ENCODE data around the gene FAM217A. TPM values are rescaled to one million over a fixed set of nuclear protein-coding genes. Genes with fewer than 3 reads are reported as not detected.
A peak's percentile ranks its signal among the peaks of the same experiment; 100 is the strongest.

Gene FAM217A
- total and polyA plus RNA-seq, 2 of the 13 experiments (the other 11 are each of a cell fraction or from before 2014, with no cell fraction given) = not detected

GRCh38 chr6:4102687-4103244 lies 23.8 kb upstream of the FAM217A start (continued):
- TF ChIP-seq SMAD1 (CRISPR knock-in tag; IDR thresholded peaks at IDR 0.05; ENCODE audit: borderline replicate concordance, low read depth) = no peak
- TF ChIP-seq ZNF547 (CRISPR knock-in tag; IDR thresholded peaks at IDR 0.05) = no peak
- TF ChIP-seq FIP1L1 (IDR thresholded peaks at IDR 0.05; ENCODE audit: borderline replicate concordance, insufficient read depth, low read depth, low read length) = no peak
- TF ChIP-seq HNRNPLL (IDR thresholded peaks at IDR 0.05; ENCODE audit: low read depth, low read length, poor library complexity, severe bottlenecking) = no peak
- no peak for TF ChIP-seq ZNF598 (CRISPR knock-in tag; IDR thresholded peaks at IDR 0.05; ENCODE audit: borderline replicate concordance)
- no peak for TF ChIP-seq ZNF296 (CRISPR knock-in tag; conservative IDR thresholded peaks at IDR 0.05)
- TF ChIP-seq SMARCC2 (IDR thresholded peaks at IDR 0.05) = no peak
- peak; percentile 97 for TF ChIP-seq ZFX (CRISPR knock-in tag; IDR thresholded peaks at IDR 0.05; ENCODE audit: low read depth)
- peak; percentile 52 for TF ChIP-seq ZNF883 (CRISPR knock-in tag; IDR thresholded peaks at IDR 0.05; ENCODE audit: not compliant biosample characterization)
- TF ChIP-seq YEATS2 (CRISPR knock-in tag; IDR thresholded peaks at IDR 0.05; ENCODE audit: borderline replicate concordance) = peak; percentile 63; the same call in 1 of the 2 replicates
- TF ChIP-seq ZNF614 (CRISPR knock-in tag; IDR thresholded peaks at IDR 0.05; ENCODE audit: borderline replicate concordance) = peak; percentile 98; the same call in 1 of the 2 replicates
- no peak for TF ChIP-seq FOXM1 (CRISPR knock-in tag; IDR thresholded peaks at IDR 0.05)
- no peak for TF ChIP-seq PLRG1 (conservative IDR thresholded peaks at IDR 0.05)
- TF ChIP-seq HMG20B (CRISPR knock-in tag; conservative IDR thresholded peaks at IDR 0.05) = peak; percentile 92; the same call in 1 of the 2 replicates
- no peak for TF ChIP-seq SCMH1 (CRISPR knock-in tag; IDR thresholded peaks at IDR 0.05; ENCODE audit: borderline replicate concordance)
- peak; percentile 92 for TF ChIP-seq ZNF335 (CRISPR knock-in tag; IDR thresholded peaks at IDR 0.05)
- TF ChIP-seq TRAFD1 (CRISPR knock-in tag; IDR thresholded peaks at IDR 0.05; ENCODE audit: borderline replicate concordance) = 0 out of 2 replicates have a peak, but pooled peaks have one; percentile 52
- TF ChIP-seq GATAD2A (CRISPR knock-in tag; IDR thresholded peaks at IDR 0.05) = peak; percentile 100
- TF ChIP-seq MIER3 (CRISPR knock-in tag; IDR thresholded peaks at IDR 0.05; ENCODE audit: borderline replicate concordance) = peak; percentile 97; the same call in 1 of the 2 replicates
- peak; percentile 87; the same call in 1 of the 2 replicates for TF ChIP-seq ZNF709 (CRISPR knock-in tag; IDR thresholded peaks at IDR 0.05)
- peak; percentile 94 for TF ChIP-seq TEAD3 (CRISPR knock-in tag; optimal IDR thresholded peaks at IDR 0.05; ENCODE audit: borderline replicate concordance)
- no peak for TF ChIP-seq ZSCAN20 (CRISPR knock-in tag; IDR thresholded peaks at IDR 0.05; ENCODE audit: borderline replicate concordance)
- TF ChIP-seq THYN1 (CRISPR knock-in tag; IDR thresholded peaks at IDR 0.05; ENCODE audit: borderline replicate concordance, low read depth) = 0 out of 2 replicates have a peak, but pooled peaks have one; percentile 66
- TF ChIP-seq ZNF160 (CRISPR knock-in tag; IDR thresholded peaks at IDR 0.05) = no peak
- TF ChIP-seq KDM2A (CRISPR knock-in tag; IDR thresholded peaks at IDR 0.05; ENCODE audit: borderline replicate concordance, low read depth) = peak; percentile 79
- TF ChIP-seq ZNF816 (CRISPR knock-in tag; IDR thresholded peaks at IDR 0.05; ENCODE audit: borderline replicate concordance) = peak; percentile 69; the same call in 1 of the 2 replicates
- no peak for TF ChIP-seq ZNF616 (CRISPR knock-in tag; IDR thresholded peaks at IDR 0.05; ENCODE audit: low read depth)
- no peak for TF ChIP-seq ZNF234 (CRISPR knock-in tag; conservative IDR thresholded peaks at IDR 0.05)
- peak; percentile 85 for TF ChIP-seq NFIC (IDR thresholded peaks at IDR 0.05; ENCODE audit: low read length)
- TF ChIP-seq ZNF841 (CRISPR knock-in tag; IDR thresholded peaks at IDR 0.05; ENCODE audit: borderline replicate concordance) = no peak
- peak; percentile 78; the same call in 1 of the 2 replicates for TF ChIP-seq KLF9 (CRISPR knock-in tag; IDR thresholded peaks at IDR 0.05; ENCODE audit: low read depth)
- peak; percentile 78 for TF ChIP-seq ETV5 (CRISPR knock-in tag; IDR thresholded peaks at IDR 0.05; ENCODE audit: borderline replicate concordance)
- TF ChIP-seq POLR2AphosphoS5 (IDR thresholded peaks at IDR 0.05; ENCODE audit: low read depth, low read length) = no peak

All from HepG2 (cell line).